Caco-2 (cell line): Measurements from ENCODE around the gene TCF7L1. TPM values are rescaled to one million over a fixed set of nuclear protein-coding genes. Genes with fewer than 3 reads are reported as not detected.

Source experiments
- BruUV-seq: library from RNA; stranded (reverse); fragments of 400-500 nt; replicated peaks from 2 replicates; lab custom pipeline; 2021; lab: Mats Ljungman, UMichigan
- CTCF ChIA-PET: fragments of 300-600 bp; sonication (Branson Sonifier 250); formaldehyde crosslinking; loops from one replicate; lab custom pipeline; 2022; ENCODE audit warnings: antibody characterized with exemption; lab: Charles Lee
- POLR2A ChIA-PET: fragments of 300-600 bp; sonication (Branson Sonifier 250); formaldehyde crosslinking; loops from one replicate; lab custom pipeline; 2022; ENCODE audit warnings: antibody characterized with exemption; lab: Charles Lee
- DNase-seq, 2 experiments: peaks; one replicate each; pipeline versions ENCODE4 v3.0.0 to v3.0.0-alpha.2; 2020 to 2022
- H3K27me3 ChIP-seq: replicated peaks from 2 replicates; pipeline ENCODE4 v1.6.0; 2011; ENCODE audit warnings: low read length; ENCODE audit not compliant: control insufficient read depth, insufficient read depth
- H3K36me3 ChIP-seq: 2 replicates; pipeline ENCODE4 v1.5.1; 2011; ENCODE audit warnings: low read length; ENCODE audit not compliant: control insufficient read depth, insufficient read depth
- H3K4me1 ChIP-seq: fragments of 250-450 bp; sonication (Bioruptor Pico); 2 replicates; pipeline ENCODE4 v1.5.1; 2020; ENCODE audit warnings: mild to moderate bottlenecking
- H3K4me3 ChIP-seq: 2 replicates; pipeline ENCODE4 v1.5.1; 2011; ENCODE audit warnings: low read depth, mild to moderate bottlenecking, control low read depth, low read length
- H3K9me3 ChIP-seq: fragments of 250-450 bp; sonication (Bioruptor Pico); 2 replicates; pipeline ENCODE4 v1.5.1; 2020; ENCODE audit warnings: mild to moderate bottlenecking, moderate library complexity
- H3K27ac Mint-ChIP-seq: one replicate; pipeline ENCODE4 v1.8.0; 2022; ENCODE audit warnings: mixed read lengths; ENCODE audit not compliant: unreplicated experiment
- H3K27me3 Mint-ChIP-seq: one replicate; pipeline ENCODE4 v1.8.0; 2022; ENCODE audit warnings: mixed read lengths; ENCODE audit not compliant: insufficient read depth, unreplicated experiment
- H3K36me3 Mint-ChIP-seq: one replicate; pipeline ENCODE4 v1.8.0; 2022; ENCODE audit warnings: mild to moderate bottlenecking, mixed read lengths; ENCODE audit not compliant: insufficient read depth, unreplicated experiment
- H3K4me1 Mint-ChIP-seq: one replicate; pipeline ENCODE4 v1.8.0; 2022; ENCODE audit warnings: low read depth, mixed read lengths; ENCODE audit not compliant: unreplicated experiment
- H3K4me3 Mint-ChIP-seq: one replicate; pipeline ENCODE4 v1.8.0; 2022; ENCODE audit warnings: mild to moderate bottlenecking, moderate library complexity, mixed read lengths; ENCODE audit not compliant: unreplicated experiment
- H3K9me3 Mint-ChIP-seq: one replicate; pipeline ENCODE4 v1.8.0; 2022; ENCODE audit warnings: mixed read lengths; ENCODE audit not compliant: unreplicated experiment
- intact Hi-C: fragments of 100-400 bp; cut with micrococcal nuclease; formaldehyde crosslinking; loops from one replicate; pipeline ENCODE4 v1.10.0; 2022; ENCODE audit not compliant: unreplicated experiment
- total RNA-seq: library from RNA; stranded (reverse); gene quantifications from 2 replicates; pipeline ENCODE4 v1.2.3, GENCODE V29; 2022
- TF ChIP-seq, protein P1 (sequence below), 2 experiments: fragments of 200-600 bp in 1 of 2; IDR thresholded peaks; 1 replicate in 1 of 2; 2 replicates in 1 of 2; pipeline versions ENCODE4 v1.5.1 to v1.8.0; 2011 to 2022; ENCODE audit warnings: antibody characterized with exemption in 1 of 2, control low read depth in 1 of 2, inconsistent platforms in 1 of 2, low read depth in 1 of 2, low read length in 1 of 2, mild to moderate bottlenecking in 1 of 2, moderate library complexity in 1 of 2; ENCODE audit not compliant: insufficient read depth in 1 of 2, severe bottlenecking in 1 of 2, unreplicated experiment in 1 of 2

TCF7L1 gene
- total RNA-seq, 1 experiment from 2014 or later: 29.0 TPM

DNA sequence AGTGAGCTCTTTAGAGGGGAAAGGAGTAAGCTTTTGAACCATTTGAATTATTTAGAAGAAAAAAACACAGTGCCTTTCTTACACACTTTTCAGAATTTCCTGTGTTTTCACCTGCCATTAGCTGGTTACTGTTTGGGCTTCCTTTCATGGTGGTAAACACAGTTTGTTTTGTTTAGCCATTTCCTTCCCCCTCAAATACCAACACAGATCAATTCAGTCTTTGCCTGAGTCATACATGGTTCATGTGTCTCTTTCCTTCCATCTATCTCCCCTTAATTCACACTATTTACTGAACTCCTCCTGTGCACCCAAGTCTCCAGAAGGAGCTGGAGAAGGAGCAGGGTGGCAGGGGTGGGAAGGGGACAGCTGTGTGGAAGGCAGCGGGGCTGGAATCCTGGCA is 45.0 kb downstream of the TCF7L1 start:
- ChIA-PET POLR2A (no interaction called here), CTCF (no interaction called here)
- Mint-ChIP-seq H3K4me3 (no peak overlapping the region), H3K4me1 (peaks cover 9% of the 10 kb centered on the region), H3K9me3 (no peaks in the 10 kb centered on the region), H3K27ac (no peak overlapping the region), H3K36me3 (no peaks in the 10 kb centered on the region), H3K27me3 (no peaks in the 10 kb centered on the region)
- Histone ChIP-seq H3K9me3 (no peaks in the 10 kb centered on the region), H3K4me3 (no peak overlapping the region), H3K27me3 (no peaks in the 10 kb centered on the region), H3K36me3 (no peaks in the 10 kb centered on the region), H3K4me1 (peaks cover 14% of the 10 kb centered on the region; the same call in 1 of the 2 replicates)
- TF ChIP-seq, protein P1, sequence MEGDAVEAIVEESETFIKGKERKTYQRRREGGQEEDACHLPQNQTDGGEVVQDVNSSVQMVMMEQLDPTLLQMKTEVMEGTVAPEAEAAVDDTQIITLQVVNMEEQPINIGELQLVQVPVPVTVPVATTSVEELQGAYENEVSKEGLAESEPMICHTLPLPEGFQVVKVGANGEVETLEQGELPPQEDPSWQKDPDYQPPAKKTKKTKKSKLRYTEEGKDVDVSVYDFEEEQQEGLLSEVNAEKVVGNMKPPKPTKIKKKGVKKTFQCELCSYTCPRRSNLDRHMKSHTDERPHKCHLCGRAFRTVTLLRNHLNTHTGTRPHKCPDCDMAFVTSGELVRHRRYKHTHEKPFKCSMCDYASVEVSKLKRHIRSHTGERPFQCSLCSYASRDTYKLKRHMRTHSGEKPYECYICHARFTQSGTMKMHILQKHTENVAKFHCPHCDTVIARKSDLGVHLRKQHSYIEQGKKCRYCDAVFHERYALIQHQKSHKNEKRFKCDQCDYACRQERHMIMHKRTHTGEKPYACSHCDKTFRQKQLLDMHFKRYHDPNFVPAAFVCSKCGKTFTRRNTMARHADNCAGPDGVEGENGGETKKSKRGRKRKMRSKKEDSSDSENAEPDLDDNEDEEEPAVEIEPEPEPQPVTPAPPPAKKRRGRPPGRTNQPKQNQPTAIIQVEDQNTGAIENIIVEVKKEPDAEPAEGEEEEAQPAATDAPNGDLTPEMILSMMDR (IDR thresholded peaks at IDR 0.05; ENCODE audit: insufficient read depth in 1 of 2, low read depth in 1 of 2, low read length in 1 of 2, severe bottlenecking in 1 of 2, unreplicated experiment in 1 of 2): no peak
- no peak for DNase-seq
- intact Hi-C loops: loop anchor here (2.0 kb wide), 1 partner anchor 13 kb away; no protein-coding TSS in a partner anchor
- no TSS peak for BruUV-seq

DNA sequence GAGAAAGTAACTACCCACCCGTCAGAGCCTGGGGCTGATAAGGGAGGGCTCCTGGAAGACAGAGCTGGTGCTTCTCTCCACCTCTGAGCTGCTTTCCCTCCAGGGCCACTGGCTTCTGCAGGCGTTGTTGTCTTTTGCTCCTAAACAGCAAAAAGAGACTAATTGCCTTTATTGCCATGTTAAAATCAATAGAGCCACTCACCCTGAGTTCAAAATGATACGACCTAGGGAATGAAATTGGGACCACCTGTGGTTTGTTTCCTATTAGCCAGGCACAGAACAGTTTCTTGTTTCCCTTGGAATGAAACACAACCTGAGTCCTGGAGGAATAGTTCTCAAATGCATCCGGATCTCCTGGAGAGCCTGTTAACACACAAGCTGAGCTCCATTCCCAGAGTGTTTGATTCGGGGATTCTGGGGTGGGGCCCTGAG is 45.8 kb downstream of the TCF7L1 start:
- intact Hi-C loops: loop anchor here (2.0 kb wide), 1 partner anchor 14 kb away; no protein-coding TSS in a partner anchor
- no peak overlapping the region for H3K27ac Mint-ChIP-seq
- no peaks in the 10 kb centered on the region for H3K27me3 Mint-ChIP-seq
- DNase-seq: no peak
- Histone ChIP-seq H3K36me3 (no peaks in the 10 kb centered on the region), H3K27me3 (no peaks in the 10 kb centered on the region), H3K9me3 (no peaks in the 10 kb centered on the region), H3K4me1 (peaks cover 14% of the 10 kb centered on the region; the same call in 1 of the 2 replicates), H3K4me3 (no peak overlapping the region)
- no TSS peak for BruUV-seq
- H3K4me1 Mint-ChIP-seq: peaks cover 9% of the 10 kb centered on the region
- no peak overlapping the region for H3K4me3 Mint-ChIP-seq
- ChIA-PET POLR2A (no interaction called here), CTCF (no interaction called here)
- peaks cover under 1% of the 10 kb centered on the region for H3K36me3 Mint-ChIP-seq
- no peaks in the 10 kb centered on the region for H3K9me3 Mint-ChIP-seq
- TF ChIP-seq, protein P1 (IDR thresholded peaks at IDR 0.05; ENCODE audit: insufficient read depth in 1 of 2, low read depth in 1 of 2, low read length in 1 of 2, severe bottlenecking in 1 of 2, unreplicated experiment in 1 of 2): no peak

DNA sequence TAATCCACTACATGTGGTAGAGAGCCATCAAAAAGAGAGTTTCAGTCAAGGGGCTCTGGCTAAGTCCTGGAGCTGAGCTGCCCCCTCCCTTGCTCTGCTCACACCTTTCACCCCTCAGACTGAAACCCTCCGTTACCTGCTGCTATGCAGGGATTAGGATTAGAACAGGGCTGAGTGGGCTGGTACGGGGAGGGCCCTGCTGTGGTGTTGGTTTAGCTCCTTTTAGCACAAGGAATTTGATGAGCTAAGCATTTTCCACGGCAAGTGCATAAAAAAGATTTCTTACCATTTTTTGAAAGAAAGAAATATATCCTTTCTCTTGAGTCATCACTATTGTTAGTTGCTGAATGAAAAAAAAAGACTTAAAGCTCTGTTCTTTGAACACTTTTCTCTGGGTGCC is 46.3 kb downstream of the TCF7L1 start:
- Mint-ChIP-seq H3K4me3 (no peak overlapping the region), H3K27ac (no peak overlapping the region), H3K4me1 (peaks cover 9% of the 10 kb centered on the region), H3K36me3 (peaks cover 4% of the 10 kb centered on the region), H3K9me3 (no peaks in the 10 kb centered on the region), H3K27me3 (no peaks in the 10 kb centered on the region)
- Histone ChIP-seq H3K4me1 (peaks cover 14% of the 10 kb centered on the region; the same call in 1 of the 2 replicates), H3K36me3 (no peaks in the 10 kb centered on the region), H3K27me3 (no peaks in the 10 kb centered on the region), H3K9me3 (no peaks in the 10 kb centered on the region), H3K4me3 (no peak overlapping the region)
- ChIA-PET POLR2A (no interaction called here), CTCF (no interaction called here)
- intact Hi-C loops: loop anchor here (2.0 kb wide), 1 partner anchor 15 kb away; no protein-coding TSS in a partner anchor
- BruUV-seq: no TSS peak
- no peak for DNase-seq
- TF ChIP-seq, protein P1 (IDR thresholded peaks at IDR 0.05; ENCODE audit: insufficient read depth in 1 of 2, low read depth in 1 of 2, low read length in 1 of 2, severe bottlenecking in 1 of 2, unreplicated experiment in 1 of 2): no peak
